ENCODE measurements around the gene EPHA6.

Gene EPHA6

GRCh38 chr3:97684490-97684889 is 870.1 kb downstream of the EPHA6 start:
- TF ChIP-seq CTCF (conservative IDR thresholded peaks at IDR 0.05), result no peak
- H3K27ac ChIP-seq, result no peak overlapping the region

GRCh38 chr3:97686258-97686657 is 871.9 kb downstream of the EPHA6 start:
- TF ChIP-seq CTCF (conservative IDR thresholded peaks at IDR 0.05), result no peak
- H3K27ac ChIP-seq, result no peak overlapping the region

GRCh38 chr3:97687734-97688133 is 873.3 kb downstream of the EPHA6 start:
- H3K27ac ChIP-seq, result no peak overlapping the region
- no peak for TF ChIP-seq CTCF (conservative IDR thresholded peaks at IDR 0.05)

GRCh38 chr3:97689111-97689510 is 874.7 kb downstream of the EPHA6 start:
- H3K27ac ChIP-seq, result no peak overlapping the region
- no peak for TF ChIP-seq CTCF (conservative IDR thresholded peaks at IDR 0.05)

- H3K27ac ChIP-seq, result no peak overlapping the region
- no peak for TF ChIP-seq CTCF (conservative IDR thresholded peaks at IDR 0.05)
These were observed 875.6 kb downstream of the EPHA6 start for GRCh38 chr3:97689962-97690361.

- no peak for TF ChIP-seq CTCF (conservative IDR thresholded peaks at IDR 0.05)
- H3K27ac ChIP-seq, result no peak overlapping the region
These were observed 877.0 kb downstream of the EPHA6 start for GRCh38 chr3:97691354-97691753.

- no peak for TF ChIP-seq CTCF (conservative IDR thresholded peaks at IDR 0.05)
- H3K27ac ChIP-seq, result no peak overlapping the region
These were observed 878.0 kb downstream of the EPHA6 start for GRCh38 chr3:97692389-97692788.

GRCh38 chr3:97692831-97693230 is 878.4 kb downstream of the EPHA6 start:
- H3K27ac ChIP-seq, result no peak overlapping the region
- no peak for TF ChIP-seq CTCF (conservative IDR thresholded peaks at IDR 0.05)

Measured in VCaP (cell line).